Neural progenitor cell (in vitro differentiated cells): ENCODE measurements around the gene RRAS. TPM values are rescaled to one million over a fixed set of nuclear protein-coding genes. Genes with fewer than 3 reads are reported as not detected.
A peak's percentile ranks its signal among the peaks of the same experiment; 100 is the strongest.

Experiments used
- DNase-seq: peaks from one replicate; pipeline ENCODE4 v3.0.0-alpha.2; 2016; ENCODE audit warnings: low spot score
- H2AFZ ChIP-seq: fragments of 200-600 bp; sonication (generic); replicated peaks from 2 replicates; pipeline ENCODE4 v1.6.1; 2016; ENCODE audit warnings: antibody characterized with exemption
- H3F3A ChIP-seq: fragments of 200-600 bp; sonication (generic); 2 replicates; pipeline ENCODE4 v1.6.1; 2016; ENCODE audit warnings: antibody characterized with exemption, low read depth
- H3K27ac ChIP-seq: fragments of 200-600 bp; sonication (generic); 2 replicates; pipeline ENCODE4 v1.5.1; 2016; ENCODE audit warnings: mild to moderate bottlenecking
- H3K27me3 ChIP-seq: fragments of 200-600 bp; sonication (generic); 2 replicates; pipeline ENCODE4 v1.6.1; 2016; ENCODE audit warnings: mild to moderate bottlenecking, moderate library complexity
- H3K36me3 ChIP-seq: fragments of 200-600 bp; sonication (generic); 2 replicates; pipeline ENCODE4 v1.5.1; 2016
- H3K4me1 ChIP-seq: fragments of 200-600 bp; sonication (generic); 2 replicates; pipeline ENCODE4 v1.6.1; 2016; ENCODE audit warnings: mixed run types
- H3K4me2 ChIP-seq: fragments of 200-600 bp; sonication (generic); 2 replicates; pipeline ENCODE4 v1.6.1; 2016
- H3K4me3 ChIP-seq: fragments of 200-600 bp; sonication (generic); 2 replicates; pipeline ENCODE4 v1.5.1; 2016
- H3K79me2 ChIP-seq: fragments of 200-600 bp; sonication (generic); 2 replicates; pipeline ENCODE4 v1.6.1; 2016; ENCODE audit warnings: low read depth
- H3K9ac ChIP-seq: fragments of 200-600 bp; sonication (generic); 2 replicates; pipeline ENCODE4 v1.6.1; 2016
- H3K9me3 ChIP-seq: fragments of 200-600 bp; sonication (generic); 2 replicates; pipeline ENCODE4 v1.5.1; 2016; ENCODE audit warnings: low read depth
- H4K20me1 ChIP-seq: fragments of 200-600 bp; sonication (generic); 2 replicates; pipeline ENCODE4 v1.6.1; 2016; ENCODE audit warnings: low read depth
- H3K27ac Mint-ChIP-seq: 3 replicates; pipeline ENCODE4 v1.8.0; 2021; ENCODE audit warnings: mixed read lengths
- H3K27me3 Mint-ChIP-seq: 2 replicates; pipeline ENCODE4 v1.8.0; 2022; ENCODE audit warnings: low read depth, mild to moderate bottlenecking, inconsistent platforms, moderate library complexity, mixed read lengths; ENCODE audit not compliant: insufficient read depth
- H3K36me3 Mint-ChIP-seq: 3 replicates; pipeline ENCODE4 v1.8.0; 2021; ENCODE audit warnings: mixed read lengths
- H3K4me1 Mint-ChIP-seq: 3 replicates; pipeline ENCODE4 v1.8.0; 2021; ENCODE audit warnings: mixed read lengths
- H3K4me3 Mint-ChIP-seq: 3 replicates; pipeline ENCODE4 v1.8.0; 2021; ENCODE audit warnings: mild to moderate bottlenecking, moderate library complexity, mixed read lengths
- H3K9me3 Mint-ChIP-seq: 3 replicates; pipeline ENCODE4 v1.8.0; 2020; ENCODE audit warnings: mixed read lengths
- EZH2 ChIP-seq: fragments of 200-600 bp; sonication (generic); IDR thresholded peaks from 2 replicates; pipeline ENCODE4 v1.6.1; 2017; ENCODE audit warnings: antibody characterized with exemption, mild to moderate bottlenecking, moderate library complexity
- EZH2phosphoT487 ChIP-seq: fragments of 200-600 bp; sonication (generic); IDR thresholded peaks from 2 replicates; pipeline ENCODE4 v1.6.1; 2017; ENCODE audit warnings: antibody characterized with exemption
- total RNA-seq: library from RNA; depleted of rRNA; stranded (reverse); fragments of >200 nt; gene quantifications from 2 replicates; pipeline ENCODE4 v1.2.3, GENCODE V29; 2015; ENCODE audit warnings: low replicate concordance
- TF ChIP-seq, protein P1 (sequence below): fragments of 200-600 bp; sonication (generic); IDR thresholded peaks from 2 replicates; pipeline ENCODE4 v1.5.1; 2017; ENCODE audit warnings: antibody characterized with exemption, mild to moderate bottlenecking

Gene RRAS
- total RNA-seq, 1 donor from 2014 or later: 9.6 TPM

DNA sequence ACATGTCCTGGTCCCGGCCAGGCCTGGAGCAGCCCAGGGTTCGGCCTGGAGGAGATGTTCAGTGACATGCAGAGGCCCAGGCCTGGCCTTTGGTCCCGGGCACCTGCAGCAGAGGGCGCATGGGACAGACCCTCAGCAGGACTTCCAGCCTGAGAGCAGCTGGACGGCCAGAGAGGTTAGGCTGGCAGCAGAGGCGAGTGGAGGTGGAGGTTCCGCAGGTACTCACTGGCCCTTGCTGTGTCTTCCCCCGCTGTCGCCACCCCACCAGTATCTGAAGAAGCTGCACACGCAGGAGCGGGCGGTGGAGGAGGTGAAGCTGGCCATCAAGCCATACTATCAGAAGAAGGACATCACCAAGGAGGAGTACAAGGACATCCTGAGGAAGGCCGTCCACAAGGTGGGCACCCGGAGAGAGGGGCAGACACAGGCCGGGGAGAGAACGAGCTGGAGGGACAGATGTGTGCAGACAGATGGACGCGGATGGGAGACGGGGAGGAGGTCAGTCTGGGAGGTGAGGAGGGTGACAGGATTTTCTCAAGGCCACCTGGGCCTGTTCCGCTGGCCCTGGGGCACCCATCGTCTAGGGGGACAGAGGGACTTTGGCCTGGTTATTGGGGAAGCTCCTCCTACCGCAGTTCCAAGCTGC lies 17.7 kb upstream of the RRAS start:
- H3K9ac ChIP-seq: no peak overlapping the region
- no peak overlapping the region for H2AFZ ChIP-seq
- no peak for DNase-seq
- peaks cover 24% of the 10 kb centered on the region for H4K20me1 ChIP-seq
- no peak for TF ChIP-seq EZH2phosphoT487
- TF ChIP-seq, protein P1, sequence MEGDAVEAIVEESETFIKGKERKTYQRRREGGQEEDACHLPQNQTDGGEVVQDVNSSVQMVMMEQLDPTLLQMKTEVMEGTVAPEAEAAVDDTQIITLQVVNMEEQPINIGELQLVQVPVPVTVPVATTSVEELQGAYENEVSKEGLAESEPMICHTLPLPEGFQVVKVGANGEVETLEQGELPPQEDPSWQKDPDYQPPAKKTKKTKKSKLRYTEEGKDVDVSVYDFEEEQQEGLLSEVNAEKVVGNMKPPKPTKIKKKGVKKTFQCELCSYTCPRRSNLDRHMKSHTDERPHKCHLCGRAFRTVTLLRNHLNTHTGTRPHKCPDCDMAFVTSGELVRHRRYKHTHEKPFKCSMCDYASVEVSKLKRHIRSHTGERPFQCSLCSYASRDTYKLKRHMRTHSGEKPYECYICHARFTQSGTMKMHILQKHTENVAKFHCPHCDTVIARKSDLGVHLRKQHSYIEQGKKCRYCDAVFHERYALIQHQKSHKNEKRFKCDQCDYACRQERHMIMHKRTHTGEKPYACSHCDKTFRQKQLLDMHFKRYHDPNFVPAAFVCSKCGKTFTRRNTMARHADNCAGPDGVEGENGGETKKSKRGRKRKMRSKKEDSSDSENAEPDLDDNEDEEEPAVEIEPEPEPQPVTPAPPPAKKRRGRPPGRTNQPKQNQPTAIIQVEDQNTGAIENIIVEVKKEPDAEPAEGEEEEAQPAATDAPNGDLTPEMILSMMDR: no peak
- no peak for TF ChIP-seq EZH2
- Mint-ChIP-seq H3K36me3 (peaks cover 33% of the 10 kb centered on the region), H3K9me3 (no peaks in the 10 kb centered on the region), H3K4me1 (no peaks in the 10 kb centered on the region), H3K27ac (no peak overlapping the region), H3K4me3 (no peak overlapping the region), H3K27me3 (no peaks in the 10 kb centered on the region)
- H3K9me3 ChIP-seq: no peaks in the 10 kb centered on the region
- H3K4me2 ChIP-seq: no peak overlapping the region
- no peak overlapping the region for H3K27ac ChIP-seq
- H3K36me3 ChIP-seq: peaks cover 4% of the 10 kb centered on the region
- peaks cover 24% of the 10 kb centered on the region for H3F3A ChIP-seq
- H3K4me3 ChIP-seq: no peak overlapping the region
- H3K79me2 ChIP-seq: no peaks in the 10 kb centered on the region
- H3K27me3 ChIP-seq: no peaks in the 10 kb centered on the region
- H3K4me1 ChIP-seq: no peaks in the 10 kb centered on the region

DNA sequence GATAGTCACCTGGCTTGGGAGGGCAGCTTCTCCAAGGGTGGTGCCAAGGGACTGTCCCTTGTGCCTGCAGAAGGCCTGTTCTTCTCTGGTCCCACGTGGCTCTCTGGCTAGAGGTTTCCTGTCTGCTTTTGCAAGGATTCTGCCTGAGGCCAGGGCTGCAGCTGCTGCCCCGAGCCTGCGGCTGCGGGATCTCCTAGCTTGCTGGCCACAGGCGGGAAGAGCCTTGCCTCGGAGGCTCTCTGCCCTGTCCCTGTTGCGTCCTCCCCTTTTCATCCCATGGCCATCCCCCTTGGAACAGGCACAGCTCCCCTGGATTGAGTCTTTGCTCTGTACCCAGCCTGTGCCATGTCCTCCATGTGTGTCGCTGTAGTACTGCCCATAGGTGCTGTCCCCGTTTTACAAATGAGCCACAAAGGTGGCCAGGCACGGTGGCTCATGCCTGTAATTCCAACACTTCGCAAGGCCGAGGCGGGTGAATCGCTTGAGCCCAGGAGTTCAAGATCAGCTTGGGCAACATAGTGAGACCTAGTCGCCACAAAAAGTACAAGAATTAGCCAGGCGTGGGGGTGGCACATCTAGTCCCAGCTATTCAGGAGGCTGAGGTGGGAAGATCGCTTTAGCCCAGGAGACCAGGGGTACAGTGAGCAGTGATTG lies 16.6 kb upstream of the RRAS start:
- Histone ChIP-seq H3K36me3 (peaks cover 4% of the 10 kb centered on the region), H3K27ac (no peak overlapping the region), H3K9me3 (no peaks in the 10 kb centered on the region), H3K4me3 (no peak overlapping the region), H3K9ac (no peak overlapping the region), H3K79me2 (no peaks in the 10 kb centered on the region), H2AFZ (no peak overlapping the region), H3K4me1 (no peaks in the 10 kb centered on the region), H3K27me3 (no peaks in the 10 kb centered on the region), H4K20me1 (peaks cover 22% of the 10 kb centered on the region), H3F3A (peaks cover 24% of the 10 kb centered on the region), H3K4me2 (no peak overlapping the region)
- Mint-ChIP-seq H3K27ac (peak overlapping the region; percentile 64), H3K4me1 (no peaks in the 10 kb centered on the region), H3K36me3 (peaks cover 33% of the 10 kb centered on the region), H3K9me3 (no peaks in the 10 kb centered on the region), H3K4me3 (no peak overlapping the region), H3K27me3 (no peaks in the 10 kb centered on the region)
- DNase-seq: no peak
- TF ChIP-seq, protein P1: no peak
- TF ChIP-seq EZH2 (no peak), EZH2phosphoT487 (no peak)

DNA sequence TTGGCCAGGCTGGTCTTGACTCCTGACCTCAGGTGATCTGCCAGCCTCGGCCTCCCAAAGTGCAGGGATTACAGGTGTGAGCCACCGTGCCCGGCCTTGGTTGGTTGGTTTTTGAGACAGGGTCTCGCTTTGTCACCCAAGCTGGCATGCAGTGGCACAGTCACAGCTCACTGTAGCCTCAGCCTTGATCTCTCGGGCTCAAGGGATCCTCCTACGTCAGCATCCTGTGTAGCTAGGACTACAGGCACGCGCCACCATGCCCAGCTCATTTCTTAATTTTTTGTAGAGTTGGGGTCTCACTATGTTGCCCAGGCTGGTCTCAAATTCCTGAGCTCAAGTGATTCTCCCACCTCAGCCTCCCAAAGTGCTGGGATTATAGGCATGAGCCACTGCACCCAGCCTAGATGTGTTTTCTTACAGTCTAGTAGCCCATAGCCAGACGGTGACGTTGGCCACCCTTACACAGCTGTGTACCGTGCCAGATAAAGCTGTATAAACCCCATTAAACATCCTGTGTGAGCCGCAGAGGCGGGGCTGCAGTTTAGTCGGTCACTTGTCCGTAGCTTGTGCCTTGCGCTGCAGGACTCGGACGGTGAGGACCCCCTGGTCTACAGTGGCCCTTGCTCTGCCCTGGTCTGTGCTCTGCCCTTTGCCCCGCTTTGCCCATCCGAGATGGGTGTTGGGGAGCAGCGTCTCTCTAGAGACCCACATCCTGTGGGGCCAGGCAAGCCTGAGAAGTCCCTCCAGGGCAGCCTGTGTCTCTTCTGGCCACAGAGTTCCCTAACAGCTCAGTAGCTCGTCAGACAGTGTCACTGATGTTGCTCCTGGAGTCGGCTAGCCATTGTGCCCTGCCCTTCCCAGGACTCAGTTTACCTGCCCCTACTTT lies 15.9 kb upstream of the RRAS start:
- no peaks in the 10 kb centered on the region for H3K9me3 ChIP-seq
- no peaks in the 10 kb centered on the region for H3K4me1 ChIP-seq
- Mint-ChIP-seq H3K27me3 (no peaks in the 10 kb centered on the region), H3K27ac (no peak overlapping the region), H3K9me3 (no peaks in the 10 kb centered on the region), H3K4me1 (no peaks in the 10 kb centered on the region), H3K36me3 (peaks cover 35% of the 10 kb centered on the region), H3K4me3 (no peak overlapping the region)
- H3K4me3 ChIP-seq: no peak overlapping the region
- no peak overlapping the region for H3K9ac ChIP-seq
- DNase-seq: no peak
- H3K4me2 ChIP-seq: no peak overlapping the region
- H2AFZ ChIP-seq: no peak overlapping the region
- H3K36me3 ChIP-seq: peaks cover 4% of the 10 kb centered on the region
- no peaks in the 10 kb centered on the region for H3K27me3 ChIP-seq
- peaks cover 22% of the 10 kb centered on the region for H4K20me1 ChIP-seq
- no peak overlapping the region for H3K27ac ChIP-seq
- H3K79me2 ChIP-seq: no peaks in the 10 kb centered on the region
- H3F3A ChIP-seq: peaks cover 22% of the 10 kb centered on the region
- TF ChIP-seq, protein P1: no peak
- TF ChIP-seq EZH2phosphoT487: no peak
- no peak for TF ChIP-seq EZH2
